Activated gamma-delta T cell (primary cell): Measurements from ENCODE around the gene TMEM121.
"Not testable (repeated sequence)": the region's sequence is repeated elsewhere in the genome, so short reads cannot be mapped to it uniquely, and the experiment has no call there.

ENCODE experiments used
- DNase-seq: peaks from one replicate; lab custom pipeline; 2025; lab: John Stamatoyannopoulos, UW

Gene TMEM121

DNA sequence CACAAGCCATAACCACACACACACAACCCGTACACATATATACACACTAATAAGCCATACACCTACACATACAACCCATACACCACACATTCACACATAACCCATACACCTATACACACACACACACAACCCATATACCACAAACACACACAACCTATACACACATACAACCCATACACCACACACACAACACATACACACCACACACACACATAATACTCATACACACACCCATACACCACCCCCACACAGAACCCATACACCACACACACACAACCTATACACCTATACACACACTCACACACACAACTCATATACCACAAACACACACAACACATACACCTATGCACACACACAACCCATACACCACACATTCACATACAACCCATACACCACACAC, 44.1 kb downstream of the TMEM121 start:
- no peak for DNase-seq

GRCh38 chr14:105571181-105571951, 45.0 kb downstream of the TMEM121 start:
- not testable (repeated sequence) for DNase-seq

DNA sequence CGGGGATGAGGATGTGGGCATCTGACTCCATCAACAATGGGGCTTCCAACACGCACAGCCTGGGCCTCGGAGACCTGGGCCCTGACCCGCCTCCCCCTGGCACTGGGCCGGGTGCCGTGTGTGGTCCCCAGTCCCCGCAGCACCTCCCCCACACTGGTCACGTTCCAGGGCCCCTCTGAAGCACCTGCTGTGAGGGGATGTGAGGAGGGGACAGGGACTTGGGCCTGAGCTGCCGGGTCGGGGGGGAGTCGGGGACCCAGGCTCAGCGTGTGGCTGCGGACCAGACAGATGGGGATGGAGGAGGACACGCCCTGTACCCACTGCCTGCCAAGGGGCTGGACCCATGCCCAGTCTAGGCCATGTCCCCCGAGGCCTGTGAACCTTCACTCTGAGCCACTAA, 45.7 kb downstream of the TMEM121 start:
- DNase-seq: not testable (repeated sequence)

- DNase-seq: not testable (repeated sequence)
These were observed 47.5 kb downstream of the TMEM121 start for GRCh38 chr14:105573841-105574240.

GRCh38 chr14:105574411-105574810, 48.0 kb downstream of the TMEM121 start:
- DNase-seq: not testable (repeated sequence)

- DNase-seq: not testable (repeated sequence)
These were observed 48.8 kb downstream of the TMEM121 start for GRCh38 chr14:105575016-105575700.

DNA sequence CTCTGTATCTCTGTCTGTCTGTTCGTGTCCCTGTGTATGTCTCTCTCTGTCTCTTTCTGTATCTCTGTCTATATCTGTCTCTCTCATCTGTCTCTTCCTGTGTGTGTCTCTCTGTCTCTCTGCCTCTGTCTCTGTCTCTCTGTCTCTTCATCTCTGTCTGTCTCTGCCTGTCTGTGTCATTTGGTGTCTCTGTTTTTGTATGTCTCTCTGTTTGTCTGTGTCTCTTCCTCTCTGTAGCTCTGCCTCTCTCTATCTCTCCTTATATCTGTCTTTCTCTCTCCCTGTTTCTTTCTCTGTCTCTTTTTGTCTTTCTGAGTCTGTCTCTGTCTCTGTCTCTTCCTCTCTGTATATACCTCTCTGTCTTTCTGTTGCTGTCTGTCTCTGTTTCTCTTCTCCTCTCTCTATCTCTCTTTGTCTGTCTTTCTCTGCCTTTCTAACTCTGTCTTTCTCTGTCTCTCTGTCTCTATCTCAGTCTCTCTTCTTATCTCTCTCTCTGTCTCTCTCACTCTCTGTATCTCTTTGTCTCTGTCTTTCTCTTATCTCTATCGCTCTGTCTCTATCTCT, 50.2 kb downstream of the TMEM121 start:
- DNase-seq: no peak

- DNase-seq: no peak
These were observed 51.0 kb downstream of the TMEM121 start for GRCh38 chr14:105577314-105577861.

GRCh38 chr14:105578070-105578469, 51.7 kb downstream of the TMEM121 start:
- DNase-seq: no peak

DNA sequence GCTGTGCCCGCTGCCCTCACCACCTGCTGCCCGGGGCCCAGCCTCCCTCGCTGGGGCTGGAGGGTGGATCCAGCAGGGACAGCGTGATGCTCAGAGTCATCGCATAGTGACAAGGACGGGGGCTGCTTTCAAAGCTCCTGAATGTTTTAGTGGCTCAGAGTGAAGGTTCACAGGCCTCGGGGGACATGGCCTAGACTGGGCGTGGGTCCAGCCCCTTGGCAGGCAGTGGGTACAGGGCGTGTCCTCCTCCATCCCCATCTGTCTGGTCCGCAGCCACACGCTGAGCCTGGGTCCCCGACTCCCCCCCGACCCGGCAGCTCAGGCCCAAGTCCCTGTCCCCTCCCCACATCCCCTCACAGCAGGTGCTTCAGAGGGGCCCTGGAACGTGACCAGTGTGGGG, 52.8 kb downstream of the TMEM121 start:
- not testable (repeated sequence) for DNase-seq
